Uterus (tissue), 4 donors: ENCODE data around the gene RPGR. TPM values are rescaled to one million over a fixed set of nuclear protein-coding genes. Genes with fewer than 3 reads are reported as not detected.

Experiments
- DNase-seq, 2 donors: peaks; one replicate each; pipeline ENCODE4 v3.0.0-alpha.2; 2019 to 2020
- H3K27ac ChIP-seq, 2 donors: fragments of 200-600 bp; sonication (generic); 1 replicate in 1 of 2; 2 replicates in 1 of 2; pipeline ENCODE4 v1.5.1; 2016 to 2018
- H3K27me3 ChIP-seq, 2 donors: fragments of 200-600 bp; sonication (generic); one replicate each; pipeline ENCODE4 v1.5.1; 2018 to 2019; ENCODE audit warnings: control low read depth in 1 of 2
- H3K36me3 ChIP-seq, 2 donors: fragments of 200-600 bp; sonication (generic); one replicate each; pipeline ENCODE4 v1.5.1; 2019; ENCODE audit warnings: control low read depth in 1 of 2
- H3K4me1 ChIP-seq, 2 donors: fragments of 200-600 bp; sonication (generic); one replicate each; pipeline ENCODE4 v1.5.1; 2018 to 2019; ENCODE audit warnings: control low read depth in 1 of 2
- H3K4me3 ChIP-seq, 2 donors: fragments of 200-600 bp; sonication (generic); 1 replicate in 1 of 2; 2 replicates in 1 of 2; pipeline ENCODE4 v1.5.1; 2018 to 2019; ENCODE audit warnings: mild to moderate bottlenecking in 1 of 2
- H3K9me3 ChIP-seq, 2 donors: fragments of 200-600 bp; sonication (generic); one replicate each; pipeline ENCODE4 v1.5.1; 2019; ENCODE audit warnings: control low read depth in 1 of 2
- CTCF ChIP-seq, 4 experiments: fragments of 200-600 bp in 2 of 4; fragments of 450-650 bp in 2 of 4; sonication (generic) in 2 of 4; IDR thresholded peaks; one replicate each; pipeline ENCODE4 v1.5.1; 2016 to 2019; ENCODE audit warnings: antibody characterized with exemption in 4 of 4, mild to moderate bottlenecking in 2 of 4, moderate library complexity in 1 of 4
- POLR2A ChIP-seq, 2 donors: fragments of 450-650 bp; IDR thresholded peaks; one replicate each; pipeline ENCODE4 v1.6.1; 2016; ENCODE audit warnings: antibody characterized with exemption in 2 of 2, mild to moderate bottlenecking in 1 of 2, moderate library complexity in 1 of 2
- intact Hi-C: fragments of 100-400 bp; cut with DNase I; formaldehyde crosslinking; loops from one replicate; pipeline ENCODE4 v1.15.1; 2023; ENCODE audit warnings: low total_unique reads
- total RNA-seq, 4 donors: library from RNA; depleted of rRNA in 3 of 4; stranded (reverse); fragments of >200 nt in 3 of 4; gene quantifications; one replicate each; pipeline versions ENCODE4 v1.1.0 to v1.2.4, GENCODE V29; 2014 to 2023
- donor health status: DM: yes; HTN: yes; CAD: no.

The RPGR gene
- total RNA-seq, 4 donors from 2014 or later = 27.1 to 133 (median 41.4) TPM

GRCh38 chrX:38278682-38279081 is 48.6 kb downstream of the RPGR start:
- Histone ChIP-seq H3K4me3 (no peak overlapping the region), H3K36me3 (no peaks in the 10 kb centered on the region), H3K27me3 (peaks cover 0 to 5% of the 10 kb centered on the region in 2 donors), H3K27ac (no peak overlapping the region), H3K4me1 (no peaks in the 10 kb centered on the region), H3K9me3 (no peaks in the 10 kb centered on the region)
- TF ChIP-seq POLR2A (IDR thresholded peaks at IDR 0.05) (no peak), CTCF (IDR thresholded peaks at IDR 0.05) (no peak)
- no peak for DNase-seq
- intact Hi-C loops = no loop called here

GRCh38 chrX:38277802-38278201 is 49.5 kb downstream of the RPGR start:
- Histone ChIP-seq H3K27me3 (peaks cover 0 to 5% of the 10 kb centered on the region in 2 donors), H3K36me3 (no peaks in the 10 kb centered on the region), H3K4me1 (no peaks in the 10 kb centered on the region), H3K27ac (no peak overlapping the region), H3K9me3 (no peaks in the 10 kb centered on the region), H3K4me3 (no peak overlapping the region)
- no peak for TF ChIP-seq POLR2A (IDR thresholded peaks at IDR 0.05)
- TF ChIP-seq CTCF (IDR thresholded peaks at IDR 0.05) = no peak
- no peak for DNase-seq
- intact Hi-C loops = no loop called here

- no peak for TF ChIP-seq POLR2A (IDR thresholded peaks at IDR 0.05)
- Histone ChIP-seq H3K4me3 (no peak overlapping the region), H3K36me3 (no peaks in the 10 kb centered on the region), H3K27ac (no peak overlapping the region), H3K9me3 (no peaks in the 10 kb centered on the region), H3K27me3 (peaks cover 0 to 5% of the 10 kb centered on the region in 2 donors), H3K4me1 (no peaks in the 10 kb centered on the region)
- DNase-seq = no peak
- intact Hi-C loops = no loop called here
These were observed 50.2 kb downstream of the RPGR start for GRCh38 chrX:38277136-38277535.

DNA sequence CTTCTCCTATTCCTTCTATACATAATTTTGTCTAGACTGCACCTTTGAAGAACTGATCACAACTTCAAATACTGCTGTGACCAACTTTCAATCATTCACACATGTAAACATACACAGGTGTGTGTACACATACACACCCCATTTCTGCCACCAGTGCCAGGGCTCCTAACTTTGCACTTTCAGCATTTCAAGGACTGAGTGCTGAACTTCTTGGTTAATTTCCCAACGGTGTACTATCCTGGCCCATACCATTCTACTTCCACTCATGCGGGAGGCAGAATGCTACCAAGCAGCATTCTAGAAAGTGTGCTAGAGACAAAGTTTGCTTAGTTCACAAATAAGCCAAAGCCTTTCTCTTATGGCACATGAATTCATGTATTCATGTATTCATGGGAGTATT is 51.2 kb downstream of the RPGR start:
- H3K4me3 ChIP-seq = no peak overlapping the region
- intact Hi-C loops = no loop called here
- DNase-seq = no peak
- TF ChIP-seq POLR2A (IDR thresholded peaks at IDR 0.05) (no peak), CTCF (IDR thresholded peaks at IDR 0.05) (no peak)
- no peak overlapping the region for H3K27ac ChIP-seq
- H3K9me3 ChIP-seq = no peaks in the 10 kb centered on the region
- no peaks in the 10 kb centered on the region for H3K36me3 ChIP-seq
- H3K27me3 ChIP-seq = peaks cover 0 to 5% of the 10 kb centered on the region in 2 donors
- no peaks in the 10 kb centered on the region for H3K4me1 ChIP-seq

- intact Hi-C loops = no loop called here
- no peak for DNase-seq
- Histone ChIP-seq H3K4me3 (no peak overlapping the region), H3K9me3 (no peaks in the 10 kb centered on the region), H3K4me1 (no peaks in the 10 kb centered on the region), H3K27ac (no peak overlapping the region), H3K36me3 (no peaks in the 10 kb centered on the region), H3K27me3 (peaks cover 0 to 5% of the 10 kb centered on the region in 2 donors)
- TF ChIP-seq CTCF (IDR thresholded peaks at IDR 0.05) = no peak
- no peak for TF ChIP-seq POLR2A (IDR thresholded peaks at IDR 0.05)
These were observed 51.7 kb downstream of the RPGR start for GRCh38 chrX:38275615-38276014.

- no peaks in the 10 kb centered on the region for H3K9me3 ChIP-seq
- no peak for DNase-seq
- peaks cover 0 to 5% of the 10 kb centered on the region in 2 donors for H3K27me3 ChIP-seq
- no peak overlapping the region for H3K4me3 ChIP-seq
- no peak for TF ChIP-seq CTCF (IDR thresholded peaks at IDR 0.05)
- TF ChIP-seq POLR2A (IDR thresholded peaks at IDR 0.05) = no peak
- H3K36me3 ChIP-seq = no peaks in the 10 kb centered on the region
- intact Hi-C loops = no loop called here
- no peaks in the 10 kb centered on the region for H3K4me1 ChIP-seq
- no peak overlapping the region for H3K27ac ChIP-seq
These were observed 53.9 kb downstream of the RPGR start for GRCh38 chrX:38273453-38273852.
